H9 (cell line): ENCODE measurements around the gene ST8SIA5. TPM values are rescaled to one million over a fixed set of nuclear protein-coding genes. Genes with fewer than 3 reads are reported as not detected.

ENCODE experiments used
- DNase-seq: peaks from one replicate; pipeline ENCODE4 v3.0.0-alpha.2; 2017
- H2AFZ ChIP-seq: one replicate; pipeline ENCODE4 v1.6.1; 2013; ENCODE audit warnings: mild to moderate bottlenecking, low read length, control low read depth, moderate library complexity
- H2AK5ac ChIP-seq: 2 replicates; pipeline ENCODE4 v1.6.1; 2013; ENCODE audit warnings: low read length, control low read depth, mixed read lengths; ENCODE audit not compliant: insufficient read length
- H2BK120ac ChIP-seq: one replicate; pipeline ENCODE4 v1.6.1; 2013; ENCODE audit warnings: low read depth, mild to moderate bottlenecking, low read length, control low read depth, inconsistent platforms; ENCODE audit not compliant: poor library complexity, severe bottlenecking
- H2BK12ac ChIP-seq: 2 replicates; pipeline ENCODE4 v1.6.1; 2013; ENCODE audit warnings: low read length, control low read depth, mixed read lengths, low read depth; ENCODE audit not compliant: insufficient read length
- H2BK15ac ChIP-seq: 2 replicates; pipeline ENCODE4 v1.6.1; 2013; ENCODE audit warnings: low read depth, low read length, control low read depth
- H2BK20ac ChIP-seq: one replicate; pipeline ENCODE4 v1.6.1; 2013; ENCODE audit warnings: low read depth, mild to moderate bottlenecking, low read length, control low read depth, inconsistent platforms; ENCODE audit not compliant: poor library complexity, severe bottlenecking
- H2BK5ac ChIP-seq: 2 replicates; pipeline ENCODE4 v1.6.1; 2013; ENCODE audit warnings: low read length, control low read depth, mixed read lengths; ENCODE audit not compliant: insufficient read length
- H3K14ac ChIP-seq: 2 replicates; pipeline ENCODE4 v1.6.1; 2013; ENCODE audit warnings: low read length, control low read depth; ENCODE audit not compliant: insufficient read depth
- H3K18ac ChIP-seq: 2 replicates; pipeline ENCODE4 v1.6.1; 2013; ENCODE audit warnings: low read depth, mild to moderate bottlenecking, mixed read lengths, low read length, control low read depth; ENCODE audit not compliant: insufficient read length
- H3K23ac ChIP-seq: 2 replicates; pipeline ENCODE4 v1.6.1; 2013; ENCODE audit warnings: low read length, control low read depth, mixed read lengths, low read depth; ENCODE audit not compliant: insufficient read length
- H3K23me2 ChIP-seq: 2 replicates; pipeline ENCODE4 v1.6.1; 2013; ENCODE audit warnings: low read depth, mild to moderate bottlenecking, mixed read lengths, low read length, control low read depth; ENCODE audit not compliant: insufficient read length, poor library complexity, severe bottlenecking
- H3K27ac ChIP-seq: 2 replicates; pipeline ENCODE4 v1.5.1; 2013; ENCODE audit warnings: low read length, control low read depth, mixed read lengths, low read depth; ENCODE audit not compliant: insufficient read length
- H3K27me3 ChIP-seq: 2 replicates; pipeline ENCODE4 v1.6.1; 2013; ENCODE audit warnings: low read length, control low read depth, inconsistent platforms; ENCODE audit not compliant: insufficient read depth
- H3K4ac ChIP-seq: 2 replicates; pipeline ENCODE4 v1.6.1; 2013; ENCODE audit warnings: low read depth, mild to moderate bottlenecking, control low read depth, inconsistent platforms, low read length, moderate library complexity
- H3K4me1 ChIP-seq: 2 replicates; pipeline ENCODE4 v1.6.1; 2013; ENCODE audit warnings: low read length, control low read depth, inconsistent platforms; ENCODE audit not compliant: insufficient read depth
- H3K4me2 ChIP-seq: 2 replicates; pipeline ENCODE4 v1.6.1; 2013; ENCODE audit warnings: low read length, control low read depth, mixed read lengths; ENCODE audit not compliant: insufficient read length, insufficient read depth
- H3K56ac ChIP-seq: 2 replicates; pipeline ENCODE4 v1.6.1; 2013; ENCODE audit warnings: low read depth, mild to moderate bottlenecking, mixed read lengths, low read length, control low read depth; ENCODE audit not compliant: insufficient read length
- H3K79me1 ChIP-seq: 2 replicates; pipeline ENCODE4 v1.6.1; 2013; ENCODE audit warnings: low read depth, mild to moderate bottlenecking, moderate library complexity, low read length, control low read depth, inconsistent platforms; ENCODE audit not compliant: insufficient read depth, poor library complexity, severe bottlenecking
- H3K79me2 ChIP-seq: 2 replicates; pipeline ENCODE4 v1.6.1; 2013; ENCODE audit warnings: low read length, control low read depth, inconsistent platforms; ENCODE audit not compliant: insufficient read depth
- H3K9ac ChIP-seq: 2 replicates; pipeline ENCODE4 v1.6.1; 2013; ENCODE audit warnings: low read length, control low read depth, mixed read lengths; ENCODE audit not compliant: insufficient read length; ENCODE audit errors: extremely low read depth
- H3K9me3 ChIP-seq: one replicate; pipeline ENCODE4 v1.6.1; 2013; ENCODE audit warnings: low read depth, low read length, inconsistent platforms; ENCODE audit not compliant: control insufficient read depth
- H3T11ph ChIP-seq: one replicate; pipeline ENCODE4 v1.6.1; 2013; ENCODE audit warnings: mild to moderate bottlenecking, low read length, control low read depth, inconsistent platforms
- H4K20me1 ChIP-seq: one replicate; pipeline ENCODE4 v1.6.1; 2013; ENCODE audit not compliant: control insufficient read depth, insufficient read length, insufficient read depth
- H4K5ac ChIP-seq: 2 replicates; pipeline ENCODE4 v1.6.1; 2013; ENCODE audit warnings: low read depth, mild to moderate bottlenecking, mixed read lengths, low read length, control low read depth; ENCODE audit not compliant: insufficient read length
- H4K8ac ChIP-seq: replicated peaks from 2 replicates; pipeline ENCODE4 v1.6.1; 2013; ENCODE audit warnings: low read length, control low read depth, mixed read lengths, low read depth; ENCODE audit not compliant: insufficient read length
- H4K91ac ChIP-seq: 2 replicates; pipeline ENCODE4 v1.6.1; 2013; ENCODE audit warnings: low read depth, mild to moderate bottlenecking, moderate library complexity, mixed read lengths, low read length, control low read depth; ENCODE audit not compliant: insufficient read length
- H3K27ac Mint-ChIP-seq, 3 experiments: 2 replicates in 2 of 3; 3 replicates in 1 of 3; pipeline ENCODE4 v1.8.0; 2020 to 2021; ENCODE audit warnings: mixed read lengths in 3 of 3, mild to moderate bottlenecking in 1 of 3, moderate library complexity in 1 of 3
- H3K27me3 Mint-ChIP-seq: 2 replicates; pipeline ENCODE4 v1.8.0; 2021; ENCODE audit warnings: low read depth, mild to moderate bottlenecking, moderate library complexity, mixed read lengths
- H3K36me3 Mint-ChIP-seq, 3 experiments: 2 replicates in 2 of 3; 3 replicates in 1 of 3; pipeline ENCODE4 v1.8.0; 2020 to 2021; ENCODE audit warnings: low read depth in 3 of 3, mixed read lengths in 3 of 3; ENCODE audit not compliant: insufficient read depth in 1 of 3
- H3K4me1 Mint-ChIP-seq, 2 experiments: 2 replicates each; pipeline ENCODE4 v1.8.0; 2020; ENCODE audit warnings: mixed read lengths in 2 of 2
- H3K4me3 Mint-ChIP-seq, 2 experiments: 2 replicates in 1 of 2; 3 replicates in 1 of 2; pipeline ENCODE4 v1.8.0; 2020 to 2021; ENCODE audit warnings: mild to moderate bottlenecking in 2 of 2, mixed read lengths in 2 of 2, moderate library complexity in 1 of 2
- H3K9me3 Mint-ChIP-seq, 2 experiments: 2 replicates in 1 of 2; 3 replicates in 1 of 2; pipeline ENCODE4 v1.8.0; 2020; ENCODE audit warnings: mild to moderate bottlenecking in 2 of 2, mixed read lengths in 2 of 2, moderate library complexity in 1 of 2
- CTCF ChIP-seq: fragments of 200-600 bp; sonication (generic); conservative IDR thresholded peaks from 3 replicates; pipeline ENCODE4 v1.8.0; 2021; ENCODE audit warnings: antibody characterized with exemption, mild to moderate bottlenecking
- WGBS: extraction: QIAGEN DNeasy Blood & Tissue Kit; methylation state at CpG from one replicate; pipeline ENCODE4 v1.1.7; 2013; ENCODE audit warnings: missing lambda C conversion rate, low lambda C conversion rate, mixed read lengths; ENCODE audit not compliant: insufficient read length; ENCODE audit errors: extremely low coverage; 5-methylcytosine and 5-hydroxymethylcytosine counted together
- total RNA-seq: library from RNA; stranded (reverse); gene quantifications from 2 replicates; pipeline ENCODE4 v1.2.1, GENCODE V29; 2021

Gene ST8SIA5
- total RNA-seq, 1 experiment from 2014 or later, result 0.63 TPM

DNA sequence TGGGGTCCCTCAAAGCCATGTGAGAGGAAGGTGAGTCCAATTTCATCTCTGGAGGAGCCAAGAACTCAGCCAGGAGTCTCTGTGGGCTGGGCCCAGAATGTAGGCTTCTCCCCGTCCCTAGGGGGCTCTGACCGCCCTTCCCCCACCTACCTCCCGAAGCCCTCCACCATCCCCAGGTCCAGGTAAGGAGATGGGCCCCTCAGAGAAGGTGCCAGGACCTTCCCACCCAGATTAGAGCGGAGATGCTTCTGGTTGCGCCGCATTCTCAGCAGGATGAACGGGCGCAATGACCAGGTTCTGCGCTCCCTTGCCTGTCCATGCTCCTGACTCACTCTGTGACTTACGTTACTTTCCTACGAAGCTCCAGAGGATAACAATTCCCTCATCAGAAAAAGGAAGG lies 23.0 kb downstream of the ST8SIA5 start:
- Histone ChIP-seq H3K4me2 (no peak overlapping the region), H2AFZ (no peak overlapping the region), H3K14ac (no peak overlapping the region), H3K27me3 (no peaks in the 10 kb centered on the region), H3K4me1 (no peaks in the 10 kb centered on the region; the same call in 1 of the 2 replicates), H3K18ac (no peak overlapping the region), H4K8ac (no peak overlapping the region), H4K5ac (no peak overlapping the region), H3K23me2 (no peaks in the 10 kb centered on the region), H2BK12ac (no peak overlapping the region), H3T11ph (no peak overlapping the region), H3K4ac (no peak overlapping the region), H3K23ac (no peak overlapping the region), H2BK20ac (no peak overlapping the region), H3K27ac (no peak overlapping the region), H3K9ac (no peak overlapping the region), H4K91ac (no peak overlapping the region), H4K20me1 (no peaks in the 10 kb centered on the region), H2BK5ac (no peak overlapping the region), H3K79me2 (no peaks in the 10 kb centered on the region), H3K79me1 (no peaks in the 10 kb centered on the region), H3K9me3 (no peaks in the 10 kb centered on the region), H3K56ac (no peak overlapping the region), H2BK120ac (no peak overlapping the region), H2BK15ac (no peak overlapping the region), H2AK5ac (no peak overlapping the region)
- Mint-ChIP-seq H3K36me3 (peaks cover 3 to 20% (median 7%) of the 10 kb centered on the region in 3 experiments; a peak in 6 of 7 replicates), H3K27me3 (peaks cover 3% of the 10 kb centered on the region), H3K27ac (no peak overlapping the region), H3K9me3 (peaks cover 24 to 28% of the 10 kb centered on the region in 2 experiments), H3K4me3 (no peak overlapping the region), H3K4me1 (peaks cover 0 to 8% of the 10 kb centered on the region in 2 experiments; a peak in 2 of 4 replicates)
- no CpG with 5 or more reads among the region's 11 CpGs for WGBS
- TF ChIP-seq CTCF, result no peak
- no peak for DNase-seq
